Tibial nerve (tissue), 4 donors: ENCODE data around the gene KATNAL1.

ENCODE experiments used
- CTCF ChIP-seq, 5 experiments: fragments of 200-600 bp in 3 of 5; fragments of 450-650 bp in 2 of 5; sonication (generic) in 3 of 5; IDR thresholded peaks; one replicate each; pipeline ENCODE4 v1.5.1; 2016 to 2019; ENCODE audit warnings: antibody characterized with exemption in 5 of 5, mild to moderate bottlenecking in 3 of 5, moderate library complexity in 2 of 5
- EP300 ChIP-seq, 2 donors: sonication (generic); formaldehyde crosslinking; IDR thresholded peaks; one replicate each; pipeline ENCODE4 v1.6.1; 2017; ENCODE audit warnings: antibody characterized with exemption in 2 of 2, mild to moderate bottlenecking in 1 of 2
- POLR2A ChIP-seq, 2 donors: fragments of 450-650 bp; IDR thresholded peaks; one replicate each; pipeline ENCODE4 v1.6.1; 2017; ENCODE audit warnings: antibody characterized with exemption in 2 of 2, mild to moderate bottlenecking in 2 of 2, moderate library complexity in 2 of 2

- no peak for TF ChIP-seq POLR2A (IDR thresholded peaks at IDR 0.05)
- TF ChIP-seq CTCF (IDR thresholded peaks at IDR 0.05): no peak
- TF ChIP-seq EP300 (IDR thresholded peaks at IDR 0.05): no peak
Observed at GRCh38 chr13:30192320-30193093, 114.8 kb downstream of the KATNAL1 start.
